Measurements from ENCODE around the gene HHEX. TPM values are rescaled to one million over a fixed set of nuclear protein-coding genes. Genes with fewer than 3 reads are reported as not detected.

Gene HHEX
- total RNA-seq, 6 donors from 2014 or later = 5.8 to 21.9 (median 15.8) TPM

DNA sequence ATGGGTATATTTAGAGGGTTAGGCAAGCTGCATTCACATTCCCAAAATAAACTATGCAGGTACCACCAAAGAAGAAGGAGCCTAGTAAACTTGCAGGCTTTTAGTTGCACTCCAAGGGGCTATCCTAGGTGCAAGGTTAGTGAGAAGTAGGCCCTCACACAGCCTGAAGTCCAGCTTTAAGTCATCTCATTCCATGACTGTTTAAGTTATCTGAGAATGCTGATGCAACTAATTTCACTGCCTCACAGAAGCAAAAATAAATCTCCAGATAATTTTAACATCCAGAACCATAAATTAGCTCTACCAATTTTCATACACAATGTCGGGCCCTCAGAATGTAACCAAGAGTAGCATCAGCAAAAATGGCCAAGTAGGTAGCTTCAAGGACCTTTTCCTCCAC lies 34.3 kb upstream of the HHEX start:
- no peaks in the 10 kb centered on the region for H3K36me3 ChIP-seq
- ATAC-seq (ENCODE audit: low FRiP score in 2 of 2) (no peak), DNase-seq (no peak)
- WGBS, 2 donors = 91 to 96% methylated on average over 1 of the region's 1 CpG
- H3K27ac ChIP-seq = no peak overlapping the region
- no peaks in the 10 kb centered on the region for H3K9me3 ChIP-seq
- no peak for TF ChIP-seq POLR2AphosphoS5 (IDR thresholded peaks at IDR 0.05)
- no peak for TF ChIP-seq POLR2A (IDR thresholded peaks at IDR 0.05)
- TF ChIP-seq EP300 (IDR thresholded peaks at IDR 0.05) = no peak
- TF ChIP-seq, protein P1, sequence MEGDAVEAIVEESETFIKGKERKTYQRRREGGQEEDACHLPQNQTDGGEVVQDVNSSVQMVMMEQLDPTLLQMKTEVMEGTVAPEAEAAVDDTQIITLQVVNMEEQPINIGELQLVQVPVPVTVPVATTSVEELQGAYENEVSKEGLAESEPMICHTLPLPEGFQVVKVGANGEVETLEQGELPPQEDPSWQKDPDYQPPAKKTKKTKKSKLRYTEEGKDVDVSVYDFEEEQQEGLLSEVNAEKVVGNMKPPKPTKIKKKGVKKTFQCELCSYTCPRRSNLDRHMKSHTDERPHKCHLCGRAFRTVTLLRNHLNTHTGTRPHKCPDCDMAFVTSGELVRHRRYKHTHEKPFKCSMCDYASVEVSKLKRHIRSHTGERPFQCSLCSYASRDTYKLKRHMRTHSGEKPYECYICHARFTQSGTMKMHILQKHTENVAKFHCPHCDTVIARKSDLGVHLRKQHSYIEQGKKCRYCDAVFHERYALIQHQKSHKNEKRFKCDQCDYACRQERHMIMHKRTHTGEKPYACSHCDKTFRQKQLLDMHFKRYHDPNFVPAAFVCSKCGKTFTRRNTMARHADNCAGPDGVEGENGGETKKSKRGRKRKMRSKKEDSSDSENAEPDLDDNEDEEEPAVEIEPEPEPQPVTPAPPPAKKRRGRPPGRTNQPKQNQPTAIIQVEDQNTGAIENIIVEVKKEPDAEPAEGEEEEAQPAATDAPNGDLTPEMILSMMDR (IDR thresholded peaks at IDR 0.05) = no peak
- H3K4me1 ChIP-seq = no peaks in the 10 kb centered on the region
- H3K27me3 ChIP-seq = no peaks in the 10 kb centered on the region
- H3K4me3 ChIP-seq = no peak overlapping the region

DNA sequence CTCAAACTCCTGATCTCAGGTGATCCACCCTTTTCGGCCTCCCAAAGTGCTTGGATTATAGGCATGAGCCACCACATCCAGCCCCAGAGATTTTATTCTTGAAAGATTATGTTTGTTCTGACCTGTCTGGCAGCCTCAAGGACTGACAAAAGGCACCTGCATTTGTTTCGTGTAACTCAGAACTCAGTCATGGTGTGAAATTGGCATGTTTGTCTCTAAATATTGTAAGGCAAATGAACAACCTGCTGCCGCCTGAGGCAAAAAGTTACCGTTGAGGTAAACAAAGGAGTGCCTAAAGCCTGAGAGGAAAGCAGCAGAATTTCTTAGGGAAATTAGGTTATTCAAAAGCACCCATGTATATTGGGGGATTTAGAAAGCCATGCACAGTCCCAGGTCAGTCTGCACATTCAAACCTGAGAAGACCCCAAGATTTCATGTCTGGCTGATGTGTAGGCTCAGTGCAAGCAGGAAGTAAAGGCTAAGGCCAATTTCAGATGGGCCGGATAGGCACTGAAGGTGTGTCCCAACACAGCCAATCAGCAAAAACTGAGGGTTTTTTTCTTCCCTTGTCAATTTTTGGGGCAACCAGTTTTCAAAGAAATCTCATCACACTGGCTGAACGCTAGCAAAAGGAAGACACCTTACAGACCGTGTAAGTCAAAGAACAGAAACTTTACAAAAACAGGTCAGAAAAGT lies 33.3 kb upstream of the HHEX start:
- H3K4me3 ChIP-seq = no peak overlapping the region
- TF ChIP-seq POLR2A (IDR thresholded peaks at IDR 0.05) (no peak), POLR2AphosphoS5 (IDR thresholded peaks at IDR 0.05) (no peak), EP300 (IDR thresholded peaks at IDR 0.05) (no peak)
- TF ChIP-seq, protein P1 (IDR thresholded peaks at IDR 0.05) = no peak
- ATAC-seq (ENCODE audit: low FRiP score in 2 of 2) = no peak
- WGBS, 2 donors = 84 to 93% methylated on average over 7 of the region's 7 CpGs
- H3K4me1 ChIP-seq = no peaks in the 10 kb centered on the region
- H3K27ac ChIP-seq = no peak overlapping the region
- no peaks in the 10 kb centered on the region for H3K27me3 ChIP-seq
- H3K9me3 ChIP-seq = no peaks in the 10 kb centered on the region
- no peak for DNase-seq
- H3K36me3 ChIP-seq = no peaks in the 10 kb centered on the region

DNA sequence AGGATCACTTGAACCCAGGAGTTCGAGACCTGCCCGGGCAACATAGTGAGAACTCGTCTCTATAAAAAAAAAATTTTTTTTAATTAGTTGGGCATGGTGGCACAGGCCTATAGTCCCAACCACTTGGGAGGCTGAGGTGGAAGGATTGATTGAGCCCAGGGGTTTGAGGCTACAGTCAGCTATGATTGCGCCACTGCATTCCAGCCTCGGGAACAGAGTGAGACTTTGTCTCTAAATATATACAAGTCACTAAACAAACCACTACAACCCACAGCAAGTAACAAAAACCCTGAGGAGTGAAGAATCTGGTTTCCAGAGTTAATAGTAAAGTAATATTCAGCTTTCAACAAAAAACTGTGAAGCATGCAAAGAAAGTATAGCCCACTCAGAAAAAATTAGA lies 32.7 kb upstream of the HHEX start:
- H3K9me3 ChIP-seq = peaks cover 0 to 4% (median 2%) of the 10 kb centered on the region in 4 donors
- no peak for ATAC-seq (ENCODE audit: low FRiP score in 2 of 2)
- no peak overlapping the region for H3K27ac ChIP-seq
- no peaks in the 10 kb centered on the region for H3K27me3 ChIP-seq
- DNase-seq = no peak
- H3K4me1 ChIP-seq = no peaks in the 10 kb centered on the region
- WGBS, 2 donors = 86 to 90% methylated on average over 5 of the region's 5 CpGs
- TF ChIP-seq EP300 (IDR thresholded peaks at IDR 0.05) = no peak
- TF ChIP-seq POLR2A (IDR thresholded peaks at IDR 0.05) = no peak
- TF ChIP-seq, protein P1 (IDR thresholded peaks at IDR 0.05) = no peak
- TF ChIP-seq POLR2AphosphoS5 (IDR thresholded peaks at IDR 0.05) = no peak
- no peaks in the 10 kb centered on the region for H3K36me3 ChIP-seq
- H3K4me3 ChIP-seq = no peak overlapping the region

DNA sequence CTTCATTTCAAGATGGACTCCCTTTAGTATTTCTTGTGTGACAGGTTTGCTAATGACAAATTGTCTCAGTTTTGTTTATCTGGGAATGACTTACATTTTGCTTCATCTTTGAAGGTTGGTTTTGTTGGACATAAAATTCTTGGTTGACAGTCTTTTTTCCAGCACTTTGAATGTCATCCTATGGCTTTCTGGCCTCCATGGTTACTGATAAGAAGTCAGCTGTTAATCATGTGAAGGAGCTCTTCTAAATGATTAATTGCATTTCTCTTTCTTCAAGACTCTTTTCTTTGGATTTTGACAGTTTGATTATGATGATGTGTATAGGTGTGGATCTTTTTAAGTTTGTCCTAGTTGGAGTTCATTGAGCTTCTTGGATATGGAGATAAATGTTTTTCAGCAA lies 26.9 kb upstream of the HHEX start:
- Histone ChIP-seq H3K9me3 (peaks cover 0 to 27% (median 7%) of the 10 kb centered on the region in 4 donors), H3K36me3 (no peaks in the 10 kb centered on the region), H3K4me1 (no peaks in the 10 kb centered on the region), H3K27me3 (no peaks in the 10 kb centered on the region), H3K4me3 (no peak overlapping the region), H3K27ac (no peak overlapping the region)
- DNase-seq (no peak), ATAC-seq (ENCODE audit: low FRiP score in 2 of 2) (no peak)
- TF ChIP-seq EP300 (IDR thresholded peaks at IDR 0.05) = no peak
- no peak for TF ChIP-seq POLR2A (IDR thresholded peaks at IDR 0.05)
- TF ChIP-seq, protein P1 (IDR thresholded peaks at IDR 0.05) = no peak
- TF ChIP-seq POLR2AphosphoS5 (IDR thresholded peaks at IDR 0.05) = no peak

DNA sequence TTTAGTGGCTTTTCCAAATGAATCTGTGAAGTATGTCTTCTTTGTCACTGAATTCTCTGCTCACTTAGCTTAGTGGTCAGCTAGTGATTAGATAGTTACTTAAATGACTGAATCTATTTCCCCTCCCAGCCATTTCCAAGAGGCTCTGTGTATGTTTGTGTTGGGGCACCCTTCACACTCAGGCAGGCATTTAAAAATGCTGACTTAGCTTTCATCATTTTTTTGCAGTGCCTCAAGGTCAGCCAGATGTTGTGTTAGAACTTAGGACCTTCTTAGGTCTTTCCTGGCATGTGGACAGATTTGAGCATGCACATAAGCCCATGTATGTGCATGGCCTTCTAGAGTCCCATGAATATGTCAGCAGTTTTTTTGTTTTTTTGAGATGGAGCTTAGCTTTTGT lies 25.4 kb upstream of the HHEX start:
- ATAC-seq (ENCODE audit: low FRiP score in 2 of 2) (no peak), DNase-seq (no peak)
- TF ChIP-seq POLR2AphosphoS5 (IDR thresholded peaks at IDR 0.05) = no peak
- no peak for TF ChIP-seq POLR2A (IDR thresholded peaks at IDR 0.05)
- no peak for TF ChIP-seq EP300 (IDR thresholded peaks at IDR 0.05)
- no peaks in the 10 kb centered on the region for H3K36me3 ChIP-seq
- no peaks in the 10 kb centered on the region for H3K4me1 ChIP-seq
- H3K27me3 ChIP-seq = no peaks in the 10 kb centered on the region
- no peak overlapping the region for H3K27ac ChIP-seq
- H3K9me3 ChIP-seq = peaks cover 0 to 27% (median 7%) of the 10 kb centered on the region in 4 donors
- no peak overlapping the region for H3K4me3 ChIP-seq
